DMS153 treated with DMSO at 0.1 percent for 48 hours (cell line): ENCODE results near the gene APOBEC3A.
"Not testable (repeated sequence)": the region's sequence is repeated elsewhere in the genome, so short reads cannot be mapped to it uniquely, and the experiment has no call there.

Experiments
- DNase-seq: peaks from one replicate; lab custom pipeline; 2025; ENCODE audit not compliant: unreplicated experiment; lab: John Stamatoyannopoulos, UW

Gene APOBEC3A

GRCh38 chr22:38942702-38943101, 14.7 kb upstream of the APOBEC3A start:
- no peak for DNase-seq

DNA sequence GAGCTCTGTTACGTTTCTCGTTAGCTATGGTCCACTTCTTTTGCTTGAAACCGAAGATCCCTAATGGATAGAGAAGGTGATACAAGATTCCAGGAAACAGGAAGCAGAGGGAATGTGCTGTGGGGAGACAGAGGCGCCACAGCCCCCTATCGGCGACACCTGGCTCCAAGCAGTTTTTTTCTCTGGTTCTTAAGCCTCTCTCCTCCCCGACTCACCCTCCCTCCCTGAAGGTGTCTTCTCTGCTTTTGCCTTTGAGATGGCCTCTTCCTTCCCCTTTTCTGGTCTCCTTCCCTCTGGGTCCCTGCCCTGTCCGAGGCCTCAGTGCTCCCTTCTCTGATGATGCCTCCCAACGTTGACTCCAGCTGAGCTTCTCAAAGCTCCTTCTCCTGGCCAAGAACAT, 14.2 kb upstream of the APOBEC3A start:
- DNase-seq, result no peak

- DNase-seq, result no peak
Measured at GRCh38 chr22:38943882-38944281, 13.5 kb upstream of the APOBEC3A start.

GRCh38 chr22:38944653-38945052, 12.8 kb upstream of the APOBEC3A start:
- DNase-seq, result no peak

- DNase-seq, result not testable (repeated sequence)
Measured at GRCh38 chr22:38945706-38946338, 11.6 kb upstream of the APOBEC3A start.

GRCh38 chr22:38946771-38947170, 10.6 kb upstream of the APOBEC3A start:
- no peak for DNase-seq

GRCh38 chr22:38947321-38948140, 9.9 kb upstream of the APOBEC3A start:
- no peak for DNase-seq

GRCh38 chr22:38948181-38948940, 9.0 kb upstream of the APOBEC3A start:
- no peak for DNase-seq

DNA sequence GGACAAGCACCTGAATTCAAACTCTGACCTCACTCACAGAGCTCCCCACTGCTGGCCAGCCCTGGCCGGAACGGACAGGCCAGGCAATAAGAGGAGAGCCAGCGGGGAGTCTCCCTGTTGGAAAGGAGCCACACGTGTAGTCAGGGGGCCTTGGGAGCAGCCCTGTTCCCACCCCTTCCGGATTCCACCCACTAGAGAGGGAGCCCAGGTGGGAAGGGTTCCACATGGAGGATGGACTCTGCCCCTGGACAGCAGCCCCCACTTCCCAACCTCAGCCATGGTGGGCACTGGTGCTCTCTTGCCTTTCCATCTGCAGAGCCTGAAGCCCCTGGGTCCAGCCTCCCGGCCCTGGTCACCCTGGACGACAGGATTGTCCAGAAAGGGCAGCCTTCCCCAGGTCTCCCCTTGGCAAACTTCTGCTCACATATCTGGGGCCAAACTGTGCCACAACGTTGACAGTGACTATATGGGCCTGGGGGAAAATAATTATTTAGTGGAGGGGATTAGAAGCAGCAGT, 7.5 kb upstream of the APOBEC3A start:
- DNase-seq, result no peak

DNA sequence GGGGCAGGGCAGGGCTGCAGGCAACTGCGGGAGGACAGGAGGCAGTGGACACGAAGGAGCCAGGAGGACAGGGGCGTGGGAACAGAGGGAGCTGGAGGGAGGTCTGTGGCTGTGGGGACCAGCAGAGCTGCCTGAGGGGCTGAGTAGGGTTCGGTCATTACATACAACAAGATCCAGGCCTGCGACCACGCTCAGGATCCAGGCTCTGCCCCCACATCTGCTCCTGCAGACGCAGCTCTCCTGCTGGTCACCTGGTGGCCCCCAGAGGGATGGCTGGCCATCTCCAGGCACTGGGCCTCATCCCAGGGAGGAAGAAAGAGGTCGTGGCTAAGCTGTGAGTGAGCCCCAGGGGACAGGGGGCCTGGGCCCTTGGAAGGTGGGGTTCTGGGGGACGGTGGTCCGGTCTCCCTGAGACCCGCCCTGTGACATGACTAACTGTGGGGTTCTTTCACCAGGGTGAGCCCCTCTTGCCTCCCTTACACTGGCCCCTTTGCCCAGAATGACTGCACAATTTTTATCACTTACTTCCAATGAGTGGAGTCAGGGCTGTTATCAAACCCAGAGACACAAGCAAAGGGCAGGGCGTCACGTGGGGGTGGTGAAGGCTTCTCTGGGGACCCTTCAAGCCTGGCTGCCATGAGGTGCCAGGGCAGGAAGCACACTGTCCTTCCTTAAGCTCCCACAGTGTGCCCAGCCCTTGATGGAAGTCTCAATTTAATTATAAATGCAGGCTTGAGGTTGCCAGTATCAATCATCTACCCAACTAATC, 6.7 kb upstream of the APOBEC3A start:
- DNase-seq, result no peak

DNA sequence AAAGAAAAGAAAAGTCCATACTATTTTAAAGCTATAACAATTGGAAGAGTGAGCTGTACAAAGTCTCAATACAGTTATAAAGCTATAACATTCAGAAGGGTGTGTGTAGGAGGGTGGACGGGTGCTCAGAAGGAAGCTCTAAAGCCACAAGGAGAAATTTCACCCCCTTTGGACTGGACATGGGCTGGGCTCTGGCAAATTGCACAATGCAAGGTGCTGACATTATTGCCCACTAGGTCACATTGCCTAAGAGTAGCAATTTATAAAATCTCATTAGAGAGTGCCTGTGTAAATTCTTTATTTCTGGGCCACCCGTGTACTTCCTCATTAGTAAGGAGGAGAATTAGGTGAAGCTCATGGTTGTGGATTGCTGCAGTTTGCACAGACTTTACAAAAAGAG, 5.7 kb upstream of the APOBEC3A start:
- DNase-seq, result no peak

DNA sequence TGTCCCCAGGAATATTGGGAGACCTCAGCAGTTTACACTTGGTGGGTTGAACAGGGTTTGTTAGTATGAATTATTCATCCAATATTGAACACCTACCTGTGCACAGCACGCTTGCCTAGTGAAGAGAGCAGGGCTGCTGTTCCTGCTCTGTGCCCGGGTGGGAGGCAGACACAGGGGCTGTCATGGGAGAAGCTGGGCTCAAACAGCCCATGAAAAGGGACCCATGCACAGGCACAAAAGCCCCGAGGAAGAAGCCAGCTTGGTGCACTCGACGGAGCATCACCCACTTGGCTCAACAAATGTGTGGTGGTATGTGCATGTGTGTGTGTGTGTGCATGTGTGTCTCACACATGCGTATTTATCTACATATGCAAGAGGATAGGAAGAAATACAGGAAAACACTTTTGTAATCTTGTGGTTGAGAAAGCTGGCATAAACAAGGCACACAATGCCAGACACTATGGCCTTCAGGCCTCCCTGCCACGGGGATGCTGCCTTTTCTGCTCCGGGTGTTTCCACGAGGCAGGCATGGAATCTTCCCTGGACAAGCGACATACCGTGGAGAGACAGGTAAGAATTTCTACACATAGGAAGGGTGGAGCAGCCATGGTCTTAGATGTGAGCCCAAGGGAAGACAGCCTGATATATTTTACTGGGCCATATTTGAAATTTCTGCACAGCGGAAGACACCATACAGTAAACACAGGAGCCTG, 5.0 kb upstream of the APOBEC3A start:
- no peak for DNase-seq

DNA sequence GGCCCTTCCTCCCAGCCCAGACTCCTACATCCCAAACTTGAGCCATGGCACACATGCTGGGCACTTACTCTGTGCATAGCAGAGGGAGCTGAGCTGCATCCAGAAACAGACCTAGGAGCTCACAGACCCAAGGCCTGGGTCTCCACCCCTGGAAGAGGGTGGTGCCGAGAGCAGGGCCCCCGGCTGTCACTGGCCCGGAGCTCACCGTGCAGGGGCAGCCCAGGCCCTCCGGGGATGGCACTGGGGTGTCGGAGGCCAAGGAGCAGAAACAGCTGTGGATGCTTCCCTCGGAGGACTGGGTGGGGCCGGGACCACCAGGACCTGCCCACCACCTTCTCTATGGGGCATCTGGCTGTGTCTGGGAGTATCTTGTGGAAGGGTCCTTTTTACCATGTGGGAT, 4.3 kb upstream of the APOBEC3A start:
- DNase-seq, result no peak

DNA sequence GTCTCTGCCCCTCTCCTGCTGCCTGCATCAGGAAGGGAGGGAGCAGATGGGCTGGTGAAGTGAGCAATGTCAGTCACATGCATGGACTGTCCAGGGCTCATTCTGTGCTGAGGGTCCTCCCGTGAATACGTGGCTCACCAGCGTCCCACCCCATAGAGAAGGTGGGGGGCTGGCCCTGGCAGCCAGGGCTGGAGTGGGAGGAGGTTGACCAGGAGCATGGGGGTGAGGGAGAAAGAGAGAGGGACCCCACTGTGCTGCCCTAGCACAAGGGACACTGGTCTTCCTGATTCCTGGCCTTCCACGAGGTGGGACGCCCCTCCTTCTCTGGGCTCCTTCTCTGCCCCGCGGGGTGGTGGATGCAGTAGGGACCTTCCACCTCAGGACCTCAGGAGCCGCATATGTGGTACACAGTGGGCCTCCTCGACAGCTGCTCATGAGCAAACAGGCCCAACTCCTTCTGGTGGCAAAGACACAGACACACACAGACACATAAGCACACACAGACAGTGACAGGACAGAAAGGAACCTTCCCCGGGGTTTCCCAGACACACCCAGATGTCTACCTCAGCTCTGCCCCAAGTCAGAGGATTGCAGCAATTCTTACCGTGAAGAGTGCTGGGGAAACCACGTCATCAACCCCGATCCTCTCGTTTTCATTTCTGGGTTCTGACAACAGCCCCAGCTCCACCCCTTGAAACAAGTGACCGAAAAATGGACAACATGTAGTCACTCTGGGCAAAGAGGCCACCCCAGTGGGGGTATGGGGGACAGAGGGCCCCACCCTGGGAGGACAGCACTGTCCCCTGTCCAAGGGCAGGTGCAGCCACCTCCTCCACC, 3.6 kb upstream of the APOBEC3A start:
- DNase-seq, result no peak

DNA sequence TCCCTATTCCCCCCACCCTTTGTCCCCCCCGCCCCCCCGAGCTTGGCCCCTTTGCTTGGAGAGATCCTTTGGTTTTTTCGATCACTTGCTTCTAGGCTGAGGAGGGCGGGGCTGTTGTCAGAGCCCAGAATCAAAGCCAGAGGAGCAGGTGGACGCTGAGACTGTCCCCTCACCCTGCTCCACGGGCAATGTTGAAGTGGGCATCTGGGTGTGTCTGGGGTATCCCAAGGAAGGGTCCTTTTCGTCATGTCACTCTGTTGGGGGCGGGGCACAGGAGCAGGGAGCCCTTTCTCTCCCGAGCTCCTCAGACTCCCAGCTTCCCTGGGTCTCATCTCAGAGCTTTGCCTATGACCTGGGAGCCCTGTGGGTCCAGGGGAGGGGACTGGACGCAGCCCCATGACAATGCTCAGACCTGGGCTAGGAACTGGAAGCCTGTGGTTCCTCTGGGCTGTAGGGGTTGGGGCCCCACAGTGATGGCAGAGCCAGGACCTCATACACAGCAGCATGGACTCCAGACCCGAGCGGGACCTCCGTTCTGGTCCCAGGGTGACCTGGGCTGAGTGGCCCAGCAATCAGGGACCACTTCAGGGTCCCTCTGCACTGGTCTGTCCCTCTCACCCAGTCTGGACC, 2.9 kb upstream of the APOBEC3A start:
- no peak for DNase-seq

GRCh38 chr22:38955250-38955905, 2.0 kb upstream of the APOBEC3A start:
- DNase-seq, result no peak

DNA sequence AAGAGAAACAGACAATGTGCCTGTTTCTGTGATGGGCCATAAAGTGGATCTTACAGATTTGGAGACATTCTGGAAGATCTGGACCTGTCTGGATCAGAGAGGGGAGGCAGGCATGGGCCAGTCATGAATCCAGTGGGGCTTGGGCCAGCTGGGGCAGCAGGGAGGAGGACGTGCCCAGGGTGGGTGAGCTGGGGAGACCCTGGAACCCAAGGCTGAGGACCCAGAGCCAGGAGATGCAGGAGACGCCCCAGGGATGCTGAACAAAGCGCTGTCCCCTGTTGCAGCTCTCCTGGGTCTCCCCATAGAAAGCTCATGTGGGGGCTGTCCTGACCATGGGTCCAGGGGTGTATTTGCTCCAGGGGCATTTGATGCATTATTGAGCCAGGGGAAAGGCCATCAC, 1.5 kb upstream of the APOBEC3A start:
- no peak for DNase-seq

DNA sequence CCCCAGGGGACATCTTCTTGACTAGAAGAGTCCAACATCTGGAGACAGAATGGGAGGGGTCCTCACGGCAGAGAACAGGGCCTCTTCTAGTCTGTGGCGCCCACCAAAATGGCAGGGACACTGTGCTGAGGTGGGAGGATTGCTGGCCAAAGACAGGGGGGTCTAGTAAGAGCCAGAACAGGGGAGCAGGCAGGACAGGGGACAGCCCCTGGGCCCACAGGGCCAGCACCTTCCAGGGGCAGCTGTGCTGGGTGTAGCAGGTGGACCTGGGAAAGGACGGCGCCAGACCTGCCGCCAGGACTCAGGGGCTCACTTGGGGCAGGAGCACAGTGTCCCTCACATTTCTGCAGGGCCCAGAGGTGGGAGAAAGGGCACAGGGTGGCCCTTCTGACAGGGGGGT, 858 bp upstream of the APOBEC3A start:
- DNase-seq, result no peak
